ENCODE measurements around the gene LRRC8B.

Gene LRRC8B

DNA sequence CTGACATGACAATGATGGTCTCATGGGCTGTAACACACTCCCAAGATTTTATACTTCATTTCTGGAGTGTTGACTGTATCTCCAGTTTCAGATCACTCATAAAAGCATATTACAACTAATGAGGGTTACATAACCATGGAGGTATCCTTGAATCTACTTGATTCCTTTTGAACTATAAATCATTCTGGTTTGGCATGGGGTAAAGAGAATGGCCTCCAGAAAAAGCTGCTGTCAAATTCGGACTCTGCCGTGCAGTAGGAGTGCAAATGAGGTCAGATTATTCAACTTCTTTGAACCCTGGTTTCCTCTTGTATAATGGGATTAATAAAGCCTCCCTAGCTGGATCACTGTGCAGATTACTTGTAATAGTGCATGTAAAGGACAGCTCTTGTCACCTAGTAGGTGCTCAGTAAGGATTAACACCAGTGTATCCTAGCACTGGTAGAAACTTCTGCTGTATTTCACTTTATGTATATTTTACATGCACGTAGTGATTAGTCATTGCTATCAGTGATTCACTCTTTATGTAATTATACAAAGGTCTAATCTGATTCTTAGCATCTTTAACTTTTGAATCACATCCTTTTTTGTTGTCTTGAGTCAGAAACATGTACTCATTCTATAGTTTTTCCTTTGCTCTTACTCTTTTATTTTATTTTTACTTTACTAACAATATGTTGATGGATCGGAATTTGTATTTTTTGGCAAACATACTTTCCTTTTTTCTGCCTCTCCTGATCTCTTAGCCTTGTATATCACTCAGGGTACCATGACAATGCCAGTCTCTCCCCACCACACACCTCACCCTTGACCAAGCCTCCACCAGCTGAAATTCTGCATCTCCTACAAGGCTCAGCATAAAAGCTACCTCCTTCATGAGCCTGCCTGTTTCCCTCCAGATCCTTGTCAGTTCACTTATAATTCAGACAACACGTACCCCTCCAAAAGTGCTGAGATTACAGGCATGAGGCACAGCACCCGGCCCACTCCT is 111.5 kb downstream of the LRRC8B start:
- no peak for DNase-seq

GRCh38 chr1:89637496-89637895 is 112.9 kb downstream of the LRRC8B start:
- no peak for DNase-seq

DNA sequence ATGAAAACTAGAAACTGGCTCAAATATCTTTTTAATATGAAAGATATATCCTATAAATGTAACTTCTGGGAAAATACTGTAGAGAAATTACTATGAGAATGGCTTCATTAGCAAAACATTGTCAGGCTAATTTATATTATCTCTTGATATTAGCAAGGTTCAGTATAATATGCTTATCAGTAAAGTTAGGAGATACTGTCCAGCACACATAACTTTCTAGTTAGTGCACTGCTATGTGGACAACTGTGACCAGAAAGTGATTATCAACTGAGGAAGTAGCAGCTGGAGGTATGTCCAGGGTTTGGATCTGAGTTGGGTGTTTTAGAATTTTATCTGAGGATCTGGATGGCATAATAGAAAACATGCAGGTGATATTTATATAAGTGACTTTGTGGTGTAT is 115.8 kb downstream of the LRRC8B start:
- DNase-seq: no peak

DNA sequence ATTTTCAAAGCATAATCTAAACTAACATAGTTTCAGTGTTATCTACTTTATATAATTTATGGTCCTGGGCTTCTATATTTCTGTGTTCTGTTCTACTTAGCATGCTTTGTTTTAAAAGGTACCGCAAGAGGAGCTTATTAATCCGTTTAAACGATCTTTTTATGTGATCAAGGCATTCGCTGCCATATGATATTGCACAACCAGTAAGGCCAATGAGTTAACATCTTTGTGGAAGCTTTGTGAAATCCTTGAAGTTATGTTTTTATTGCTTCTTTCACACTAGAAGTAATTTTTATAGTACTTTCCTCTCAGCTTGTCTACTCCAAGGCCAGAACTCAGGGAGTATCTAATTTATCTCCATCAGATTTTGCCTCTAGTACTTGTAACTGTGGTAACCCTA is 117.2 kb downstream of the LRRC8B start:
- DNase-seq: no peak

DNA sequence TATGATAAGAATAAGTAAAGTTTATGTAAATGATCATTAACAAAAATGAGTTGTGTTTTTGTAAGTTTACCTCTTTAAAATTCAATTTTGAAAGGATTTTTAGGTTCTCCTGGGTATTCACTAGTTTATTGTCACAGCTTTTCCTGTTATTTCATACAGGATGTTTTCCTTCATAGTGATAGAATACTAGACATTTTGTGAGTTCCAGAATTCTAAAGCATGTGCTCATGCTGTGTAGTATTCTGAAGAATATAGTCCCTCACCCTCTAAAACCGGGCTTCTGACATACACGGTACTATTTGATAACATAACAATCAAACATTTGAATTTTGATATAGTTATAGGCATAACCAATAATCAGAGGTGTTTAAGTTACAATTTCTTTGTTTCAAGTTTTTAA is 118.9 kb downstream of the LRRC8B start:
- DNase-seq: no peak

- DNase-seq: no peak
Measured at GRCh38 chr1:89644119-89644814, 119.6 kb downstream of the LRRC8B start.

GRCh38 chr1:89646259-89646658 is 121.6 kb downstream of the LRRC8B start:
- DNase-seq: no peak

Measured in CD4-positive, alpha-beta T cell treated with Interleukin-15 for 1 hour (primary cell).